Measurements from ENCODE around the gene ZNF385D.

GRCh38 chr3:21778715-21779114 lies 27.7 kb upstream of the ZNF385D start:
- TF ChIP-seq CTCF (IDR thresholded peaks at IDR 0.05) (no peak), TAF1 (IDR thresholded peaks at IDR 0.05; ENCODE audit: borderline replicate concordance, low read depth, low read length) (no peak), NRF1 (IDR thresholded peaks at IDR 0.05; ENCODE audit: low read depth, low read length) (no peak), RFX5 (IDR thresholded peaks at IDR 0.05; ENCODE audit: low read length) (no peak), REST (IDR thresholded peaks at IDR 0.05; ENCODE audit: low read depth, low read length) (no peak), NFIC (IDR thresholded peaks at IDR 0.05; ENCODE audit: borderline replicate concordance) (no peak), YY1 (IDR thresholded peaks at IDR 0.05; ENCODE audit: low read depth) (no peak), ZBTB33 (IDR thresholded peaks at IDR 0.05; ENCODE audit: borderline replicate concordance, low read depth) (no peak), EZH2phosphoT487 (IDR thresholded peaks at IDR 0.05; ENCODE audit: borderline replicate concordance, low read depth) (no peak), POLR2AphosphoS5 (IDR thresholded peaks at IDR 0.05; ENCODE audit: low read depth, low read length) (no peak), RCOR1 (IDR thresholded peaks at IDR 0.05; ENCODE audit: low read length) (no peak), RXRA (IDR thresholded peaks at IDR 0.05; ENCODE audit: borderline replicate concordance, low read depth) (no peak), EP300 (IDR thresholded peaks at IDR 0.05; ENCODE audit: borderline replicate concordance in 1 of 2, low read depth in 1 of 2, low read length in 1 of 2) (no peak), MXI1 (IDR thresholded peaks at IDR 0.05; ENCODE audit: low read depth, low read length) (no peak)

Data from SK-N-SH (cell line).